GM12878 (cell line): ENCODE measurements around the gene LONRF3. TPM values are rescaled to one million over a fixed set of nuclear protein-coding genes. Genes with fewer than 3 reads are reported as not detected.

Experiments used
- ATAC-seq: fragments of 200-7000 bp; cut with Tn5 transposase; 3 replicates; pipeline ENCODE4 v1.9.1; 2020; ENCODE audit warnings: mild to moderate bottlenecking, moderate library complexity
- BruUV-seq: library from RNA; stranded (reverse); fragments of 400-500 nt; replicated peaks from 2 replicates; lab custom pipeline; 2021; lab: Mats Ljungman, UMichigan
- CTCF ChIA-PET: fragments of 300-600 bp; sonication (Branson Sonifier 250); formaldehyde crosslinking; extraction: SDS; loops from one replicate; lab custom pipeline; 2021; ENCODE audit warnings: inconsistent platforms; lab: Yijun Ruan, JAX
- POLR2A ChIA-PET: fragments of 350-600 bp; formaldehyde crosslinking; extraction: SDS; loops from one replicate; lab custom pipeline; 2021; ENCODE audit warnings: inconsistent platforms; lab: Charles Lee
- RAD21 ChIA-PET: fragments of 300-600 bp; sonication (Branson Sonifier 250); formaldehyde crosslinking; loops from one replicate; lab custom pipeline; 2023; ENCODE audit warnings: antibody characterized with exemption; ENCODE audit not compliant: unreplicated experiment; lab: Charles Lee
- SMC1A ChIA-PET: fragments of 300-600 bp; sonication (Branson Sonifier 250); formaldehyde crosslinking; loops from one replicate; lab custom pipeline; 2023; ENCODE audit not compliant: unreplicated experiment, uncharacterized antibody; lab: Charles Lee
- DNase-seq: peaks from one replicate; pipeline ENCODE4 v3.0.0-alpha.2; 2011; ENCODE audit warnings: low read depth, low spot score
- FAIRE-seq: peaks from 3 replicates; lab custom pipeline; 2011; peaks lifted over from hg19 to GRCh38; lab: Jason Lieb, UNC
- H2AFZ ChIP-seq: 2 replicates; pipeline ENCODE4 v1.6.0; 2011; ENCODE audit warnings: low read depth, low read length, control low read depth; ENCODE audit not compliant: control insufficient read depth
- H3K27ac ChIP-seq: 2 replicates; pipeline ENCODE4 v1.5.1; 2011; ENCODE audit warnings: control low read depth; ENCODE audit not compliant: control insufficient read depth, insufficient read depth
- H3K27me3 ChIP-seq, 2 experiments: replicated peaks in 1 of 2; 2 replicates each; pipeline versions ENCODE4 v1.6.0 to v1.6.1; 2011; ENCODE audit warnings: low read length in 1 of 2; ENCODE audit not compliant: control insufficient read depth in 2 of 2, insufficient read depth in 2 of 2
- H3K36me3 ChIP-seq, 2 experiments: 2 replicates each; pipeline ENCODE4 v1.5.1; 2011; ENCODE audit warnings: low read length in 1 of 2; ENCODE audit not compliant: control insufficient read depth in 2 of 2, insufficient read depth in 2 of 2
- H3K4me1 ChIP-seq: 2 replicates; pipeline ENCODE4 v1.6.1; 2011; ENCODE audit warnings: mild to moderate bottlenecking, low read length, moderate library complexity, mixed read lengths; ENCODE audit not compliant: control insufficient read depth, insufficient read depth
- H3K4me2 ChIP-seq: 2 replicates; pipeline ENCODE4 v1.6.0; 2011; ENCODE audit warnings: control low read depth; ENCODE audit not compliant: control insufficient read depth, insufficient read depth
- H3K4me3 ChIP-seq: fragments of 200-600 bp; sonication (generic); 2 replicates; pipeline ENCODE4 v1.5.1; 2016
- H3K79me2 ChIP-seq: 2 replicates; pipeline ENCODE4 v1.6.0; 2011; ENCODE audit warnings: low read length; ENCODE audit not compliant: control insufficient read depth, insufficient read depth
- H3K9ac ChIP-seq: 2 replicates; pipeline ENCODE4 v1.8.0; 2011; ENCODE audit warnings: low read length, control low read depth, mixed read lengths; ENCODE audit not compliant: control insufficient read depth, insufficient read depth
- H3K9me3 ChIP-seq: replicated peaks from 3 replicates; pipeline ENCODE4 v1.5.1; 2011; ENCODE audit warnings: mild to moderate bottlenecking, low read length; ENCODE audit not compliant: control insufficient read depth, insufficient read depth
- H4K20me1 ChIP-seq: 2 replicates; pipeline ENCODE4 v1.6.0; 2011; ENCODE audit not compliant: control insufficient read depth, insufficient read depth
- BCL3 ChIP-seq: IDR thresholded peaks from 2 replicates; pipeline ENCODE4 v1.6.1; 2011; ENCODE audit warnings: borderline replicate concordance, low read depth, mild to moderate bottlenecking, moderate library complexity, low read length; ENCODE audit not compliant: insufficient read depth, poor library complexity, severe bottlenecking
- CBX3 ChIP-seq: fragments of 200-600 bp; sonication (generic); IDR thresholded peaks from 2 replicates; pipeline ENCODE4 v1.6.1; 2016; ENCODE audit warnings: low read depth, borderline replicate concordance
- CTCF ChIP-seq, 3 experiments: IDR thresholded peaks in 2 of 3; conservative IDR thresholded peaks in 1 of 3; 2 replicates each; pipeline ENCODE4 v1.5.1; 2011; ENCODE audit warnings: low read depth in 3 of 3, low read length in 3 of 3, mild to moderate bottlenecking in 3 of 3, control low read depth in 2 of 3, moderate library complexity in 2 of 3, inconsistent platforms in 1 of 3, mixed read lengths in 1 of 3; ENCODE audit not compliant: control insufficient read depth in 2 of 3, insufficient read depth in 1 of 3; ENCODE audit errors: extremely low read depth in 1 of 3
- DPF2 ChIP-seq: fragments of 450-650 bp; IDR thresholded peaks from 2 replicates; pipeline ENCODE4 v1.6.1; 2017; ENCODE audit warnings: mild to moderate bottlenecking
- EGR1 ChIP-seq, 2 experiments: IDR thresholded peaks; 1 replicate in 1 of 2; 2 replicates in 1 of 2; pipeline ENCODE4 v1.6.1; 2011 to 2012; ENCODE audit warnings: low read depth in 2 of 2, low read length in 2 of 2, borderline replicate concordance in 1 of 2, mild to moderate bottlenecking in 1 of 2, moderate library complexity in 1 of 2
- JUND ChIP-seq: IDR thresholded peaks from 2 replicates; pipeline ENCODE4 v1.6.1; 2012; ENCODE audit warnings: low read depth, mild to moderate bottlenecking, low read length, improper control_type of control experiment, moderate library complexity
- NFYA ChIP-seq: IDR thresholded peaks from 2 replicates; pipeline ENCODE4 v1.6.1; 2011; ENCODE audit warnings: low read depth, mild to moderate bottlenecking, low read length, improper control_type of control experiment, borderline replicate concordance
- NR2F1 ChIP-seq: fragments of 450-650 bp; conservative IDR thresholded peaks from 2 replicates; pipeline ENCODE4 v1.6.1; 2017; ENCODE audit warnings: mild to moderate bottlenecking
- SPI1 ChIP-seq: IDR thresholded peaks from 2 replicates; pipeline ENCODE4 v1.6.1; 2011; ENCODE audit warnings: low read depth, mild to moderate bottlenecking, low read length, moderate library complexity, borderline replicate concordance; ENCODE audit not compliant: insufficient read depth
- STAT3 ChIP-seq: IDR thresholded peaks from 2 replicates; pipeline ENCODE4 v1.6.1; 2011; ENCODE audit warnings: low read depth, low read length, improper control_type of control experiment
- TAF1 ChIP-seq: IDR thresholded peaks from 2 replicates; pipeline ENCODE4 v1.6.1; 2011; ENCODE audit warnings: mild to moderate bottlenecking, low read depth, low read length, borderline replicate concordance
- ZNF24 ChIP-seq: fragments of 450-650 bp; IDR thresholded peaks from 2 replicates; pipeline ENCODE4 v1.6.1; 2017; ENCODE audit warnings: antibody characterized with exemption, mild to moderate bottlenecking
- WGBS: methylation state at CpG from one replicate; pipeline ENCODE4 v1.1.6; 2016; ENCODE audit warnings: low lambda C conversion rate; ENCODE audit not compliant: insufficient replicate concordance, insufficient coverage; ENCODE audit errors: missing lambda C conversion rate; 5-methylcytosine and 5-hydroxymethylcytosine counted together
- in situ Hi-C: fragments of 300-500 bp; cut with MboI; formaldehyde crosslinking; loops from 9 replicates; pipeline ENCODE4 v1.14.3; 2018; ENCODE audit warnings: mixed read lengths
- intact Hi-C: fragments of 100-400 bp; cut with micrococcal nuclease; formaldehyde crosslinking; loops from one replicate; pipeline ENCODE4 v1.14.2; 2022; ENCODE audit not compliant: unreplicated experiment
- polyA plus RNA-seq, 11 experiments: library from polyadenylated mRNA; depleted of rRNA in 4 of 11; unstranded in 6 of 11; stranded (reverse) in 5 of 11; fragments of >200 nt; fragmentation: Nextera tagmentation in 4 of 11; fragmentation: Illumina TruSeq in 1 of 11; extraction: Ambion mirVana in 4 of 11; extraction: Trizol in 1 of 11; gene quantifications; 1 replicate in 1 of 11; 2 replicates in 10 of 11; pipeline versions ENCODE4 v1.2.1 to v1.2.3, GENCODE V29; 2011 to 2016; ENCODE audit warnings: inconsistent platforms in 2 of 11, missing spikeins in 2 of 11, low read depth in 1 of 11
- total RNA-seq, 4 experiments: library from RNA; depleted of rRNA in 3 of 4; stranded (reverse); fragments of >200 nt in 3 of 4; fragmentation: Illumina TruSeq in 1 of 4; extraction: Trizol in 1 of 4; gene quantifications; 2 replicates each; pipeline versions ENCODE4 v1.2.1 to v1.2.3, GENCODE V29; 2013 to 2021

Gene LONRF3
- total and polyA plus RNA-seq, 10 of the 15 experiments (the other 5 are each of a cell fraction or from before 2014, with no cell fraction given): 0.05 to 0.23 (median 0.09) TPM; not detected in 3

GRCh38 chrX:119042996-119043395 lies 68.6 kb downstream of the LONRF3 start:
- TF ChIP-seq CTCF (IDR thresholded peaks at IDR 0.05 in 2 of 3, conservative IDR thresholded peaks at IDR 0.05 in 1 of 3; ENCODE audit: control insufficient read depth in 2 of 3, extremely low read depth in 1 of 3, insufficient read depth in 1 of 3, low read depth in 3 of 3, low read length in 3 of 3) (no peak), JUND (no peak), NR2F1 (no peak), ZNF24 (no peak), SPI1 (no peak), STAT3 (no peak), NFYA (no peak), DPF2 (no peak), CBX3 (no peak), EGR1 (IDR thresholded peaks at IDR 0.05; ENCODE audit: borderline replicate concordance in 1 of 2, low read depth in 2 of 2, low read length in 2 of 2) (no peak), TAF1 (no peak), BCL3 (no peak)
- SMC1A ChIA-PET: no interaction called here
- FAIRE-seq: no peak
- no peak overlapping the region for H3K4me2 ChIP-seq
- no peaks in the 10 kb centered on the region for H3K9me3 ChIP-seq
- 0% methylated on average over 1 of the region's 1 CpG for WGBS
- H2AFZ ChIP-seq: no peak overlapping the region
- RAD21 ChIA-PET: no interaction called here
- no peaks in the 10 kb centered on the region; a peak in 1 of 4 replicates for H3K27me3 ChIP-seq
- H4K20me1 ChIP-seq: no peaks in the 10 kb centered on the region
- no peak for DNase-seq
- intact Hi-C loops (no loop called here), in situ Hi-C loops (no loop called here)
- CTCF ChIA-PET: no interaction called here
- H3K4me1 ChIP-seq: no peaks in the 10 kb centered on the region
- H3K4me3 ChIP-seq: no peak overlapping the region
- H3K9ac ChIP-seq: no peak overlapping the region
- no peak for ATAC-seq
- no peaks in the 10 kb centered on the region for H3K36me3 ChIP-seq
- POLR2A ChIA-PET: interaction anchor here (0.6 kb wide), 1 partner anchor 204 kb away, joined by 6 read pairs; no protein-coding TSS in a partner anchor
- H3K79me2 ChIP-seq: no peaks in the 10 kb centered on the region
- no peak overlapping the region for H3K27ac ChIP-seq
- no TSS peak for BruUV-seq
